Tibial nerve (tissue), 4 donors: Measurements from ENCODE around the gene PPP2R2D.

ENCODE experiments used
- EP300 ChIP-seq, 2 donors: sonication (generic); formaldehyde crosslinking; IDR thresholded peaks; one replicate each; pipeline ENCODE4 v1.6.1; 2017; ENCODE audit warnings: antibody characterized with exemption in 2 of 2, mild to moderate bottlenecking in 1 of 2
- POLR2A ChIP-seq, 2 donors: fragments of 450-650 bp; IDR thresholded peaks; one replicate each; pipeline ENCODE4 v1.6.1; 2017; ENCODE audit warnings: antibody characterized with exemption in 2 of 2, mild to moderate bottlenecking in 2 of 2, moderate library complexity in 2 of 2
- TF ChIP-seq, protein P1 (sequence below), 5 experiments: fragments of 200-600 bp in 3 of 5; fragments of 450-650 bp in 2 of 5; sonication (generic) in 3 of 5; IDR thresholded peaks; one replicate each; pipeline ENCODE4 v1.5.1; 2016 to 2019; ENCODE audit warnings: antibody characterized with exemption in 5 of 5, mild to moderate bottlenecking in 3 of 5, moderate library complexity in 2 of 5

DNA sequence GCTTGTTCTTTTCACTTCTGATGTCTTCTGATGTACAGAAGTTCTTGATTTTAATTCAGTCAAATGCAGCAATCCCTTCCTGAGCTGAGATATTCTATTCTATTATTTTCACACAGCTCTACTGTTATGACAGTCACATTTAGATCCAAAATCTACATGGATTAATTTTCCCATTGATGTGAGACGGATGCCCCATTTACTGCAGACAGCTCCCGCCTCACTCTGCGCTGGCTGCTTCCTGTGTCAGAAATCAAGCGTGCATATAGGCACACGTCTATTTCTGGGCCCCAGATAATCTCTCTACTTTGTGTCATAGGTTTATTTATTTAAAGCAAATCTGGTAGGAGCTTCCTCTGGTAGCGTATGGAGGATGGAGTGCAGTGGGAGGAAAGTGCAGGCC is 74.2 kb downstream of the PPP2R2D start:
- TF ChIP-seq, protein P1, sequence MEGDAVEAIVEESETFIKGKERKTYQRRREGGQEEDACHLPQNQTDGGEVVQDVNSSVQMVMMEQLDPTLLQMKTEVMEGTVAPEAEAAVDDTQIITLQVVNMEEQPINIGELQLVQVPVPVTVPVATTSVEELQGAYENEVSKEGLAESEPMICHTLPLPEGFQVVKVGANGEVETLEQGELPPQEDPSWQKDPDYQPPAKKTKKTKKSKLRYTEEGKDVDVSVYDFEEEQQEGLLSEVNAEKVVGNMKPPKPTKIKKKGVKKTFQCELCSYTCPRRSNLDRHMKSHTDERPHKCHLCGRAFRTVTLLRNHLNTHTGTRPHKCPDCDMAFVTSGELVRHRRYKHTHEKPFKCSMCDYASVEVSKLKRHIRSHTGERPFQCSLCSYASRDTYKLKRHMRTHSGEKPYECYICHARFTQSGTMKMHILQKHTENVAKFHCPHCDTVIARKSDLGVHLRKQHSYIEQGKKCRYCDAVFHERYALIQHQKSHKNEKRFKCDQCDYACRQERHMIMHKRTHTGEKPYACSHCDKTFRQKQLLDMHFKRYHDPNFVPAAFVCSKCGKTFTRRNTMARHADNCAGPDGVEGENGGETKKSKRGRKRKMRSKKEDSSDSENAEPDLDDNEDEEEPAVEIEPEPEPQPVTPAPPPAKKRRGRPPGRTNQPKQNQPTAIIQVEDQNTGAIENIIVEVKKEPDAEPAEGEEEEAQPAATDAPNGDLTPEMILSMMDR (IDR thresholded peaks at IDR 0.05) = no peak
- TF ChIP-seq EP300 (IDR thresholded peaks at IDR 0.05) (no peak), POLR2A (IDR thresholded peaks at IDR 0.05) (no peak)
